GM21381 (cell line): ENCODE results near the gene ARFGAP1.
"Not testable (repeated sequence)": the region's sequence is repeated elsewhere in the genome, so short reads cannot be mapped to it uniquely, and the experiment has no call there.

Experiments
- ATAC-seq: cut with Tn5 transposase; IDR thresholded peaks from one replicate; pipeline ENCODE4 v1.9.1; 2021; ENCODE audit warnings: mild to moderate bottlenecking, moderate library complexity; ENCODE audit not compliant: unreplicated experiment

Gene ARFGAP1

GRCh38 chr20:63330084-63330760, 57.6 kb downstream of the ARFGAP1 start:
- no peak for ATAC-seq

- no peak for ATAC-seq
Measured at GRCh38 chr20:63330940-63331339, 58.3 kb downstream of the ARFGAP1 start.

GRCh38 chr20:63331741-63332400, 59.3 kb downstream of the ARFGAP1 start:
- no peak for ATAC-seq

GRCh38 chr20:63332488-63333240, 60.1 kb downstream of the ARFGAP1 start:
- ATAC-seq: no peak

- ATAC-seq: no peak
Measured at GRCh38 chr20:63333241-63333836, 60.7 kb downstream of the ARFGAP1 start.

- ATAC-seq: no peak
Measured at GRCh38 chr20:63334356-63334755, 61.7 kb downstream of the ARFGAP1 start.

- ATAC-seq: not testable (repeated sequence)
Measured at GRCh38 chr20:63335060-63335459, 62.4 kb downstream of the ARFGAP1 start.

- ATAC-seq: no peak
Measured at GRCh38 chr20:63335711-63336110, 63.1 kb downstream of the ARFGAP1 start.

- ATAC-seq: no peak
Measured at GRCh38 chr20:63336232-63336752, 63.7 kb downstream of the ARFGAP1 start.

GRCh38 chr20:63337786-63338420, 65.3 kb downstream of the ARFGAP1 start:
- ATAC-seq: no peak
